OCI-LY7 (cell line): Measurements from ENCODE around the gene ADAMTS2. TPM values are rescaled to one million over a fixed set of nuclear protein-coding genes. Genes with fewer than 3 reads are reported as not detected.
"Not testable (repeated sequence)": the region's sequence is repeated elsewhere in the genome, so short reads cannot be mapped to it uniquely, and the experiment has no call there.

ENCODE experiments used
- BruUV-seq: library from RNA; stranded (reverse); fragments of 400-500 nt; replicated peaks from 2 replicates; lab custom pipeline; 2021; lab: Mats Ljungman, UMichigan
- CTCF ChIA-PET: fragments of 300-600 bp; sonication (Branson Sonifier 250); formaldehyde crosslinking; loops from one replicate; lab custom pipeline; 2022; ENCODE audit warnings: antibody characterized with exemption; ENCODE audit not compliant: unreplicated experiment; lab: Charles Lee
- POLR2A ChIA-PET: fragments of 300-600 bp; sonication (Branson Sonifier 250); formaldehyde crosslinking; loops from one replicate; lab custom pipeline; 2022; ENCODE audit warnings: antibody characterized with exemption; lab: Charles Lee
- DNase-seq: peaks from one replicate; pipeline ENCODE4 v3.0.0-alpha.2; 2015; ENCODE audit warnings: low spot score
- H2AFZ ChIP-seq: fragments of 200-600 bp; sonication (generic), shearing (Covaris generic); 2 replicates; pipeline ENCODE4 v1.6.1; 2014; ENCODE audit warnings: mild to moderate bottlenecking, antibody characterized with exemption, low read length, moderate library complexity
- H3K27ac ChIP-seq: fragments of 200-600 bp; sonication (generic); 2 replicates; pipeline ENCODE4 v1.5.1; 2014; ENCODE audit warnings: mixed run types, low read depth, mild to moderate bottlenecking, moderate library complexity, low read length, inconsistent platforms; ENCODE audit not compliant: poor library complexity, severe bottlenecking
- H3K36me3 ChIP-seq: fragments of 200-600 bp; sonication (generic); 2 replicates; pipeline ENCODE4 v1.6.1; 2014; ENCODE audit warnings: mild to moderate bottlenecking, antibody characterized with exemption, low read length, moderate library complexity, mixed read lengths; ENCODE audit not compliant: insufficient read depth
- H3K4me1 ChIP-seq: fragments of 200-600 bp; sonication (generic); 2 replicates; pipeline ENCODE4 v1.5.1; 2014; ENCODE audit warnings: mild to moderate bottlenecking, low read length; ENCODE audit not compliant: insufficient read depth, poor library complexity, severe bottlenecking
- H3K4me2 ChIP-seq: fragments of 200-600 bp; sonication (generic); 2 replicates; pipeline ENCODE4 v1.6.1; 2014; ENCODE audit warnings: mild to moderate bottlenecking, low read length
- H3K4me3 ChIP-seq: fragments of 200-600 bp; sonication (generic); 2 replicates; pipeline ENCODE4 v1.5.1; 2014; ENCODE audit warnings: mild to moderate bottlenecking, low read depth, low read length; ENCODE audit not compliant: poor library complexity, severe bottlenecking
- H3K79me2 ChIP-seq: fragments of 200-600 bp; sonication (generic); 2 replicates; pipeline ENCODE4 v1.6.1; 2016; ENCODE audit warnings: low read depth, mild to moderate bottlenecking, low read length, moderate library complexity, mixed read lengths; ENCODE audit not compliant: insufficient read depth
- H3K9me2 ChIP-seq: fragments of 200-600 bp; sonication (generic); 2 replicates; pipeline ENCODE4 v1.6.1; 2016; ENCODE audit warnings: mild to moderate bottlenecking, low read length, mixed read lengths; ENCODE audit not compliant: insufficient read depth
- H3K9me3 ChIP-seq: fragments of 200-600 bp; sonication (generic); 2 replicates; pipeline ENCODE4 v1.6.1; 2014; ENCODE audit warnings: mild to moderate bottlenecking, mixed run types, low read length, mixed read lengths
- H4K20me1 ChIP-seq: fragments of 200-600 bp; sonication (generic); 2 replicates; pipeline ENCODE4 v1.6.1; 2014; ENCODE audit warnings: mild to moderate bottlenecking, antibody characterized with exemption, low read length, moderate library complexity, mixed read lengths; ENCODE audit not compliant: insufficient read depth
- EZH2phosphoT487 ChIP-seq: fragments of 200-600 bp; sonication (generic); IDR thresholded peaks from 2 replicates; pipeline ENCODE4 v1.6.1; 2018; ENCODE audit warnings: low read depth, borderline replicate concordance, mild to moderate bottlenecking, mixed run types, antibody characterized with exemption, low read length, moderate library complexity, mixed read lengths
- intact Hi-C: fragments of 100-400 bp; cut with micrococcal nuclease; formaldehyde crosslinking; loops from one replicate; pipeline ENCODE4 v1.10.0; 2022; ENCODE audit not compliant: unreplicated experiment
- total RNA-seq, 2 experiments: library from RNA; depleted of rRNA in 1 of 2; stranded (reverse); fragments of >200 nt in 1 of 2; shearing (Covaris generic) in 1 of 2; gene quantifications; 2 replicates each; pipeline ENCODE4 v1.2.3, GENCODE V29; 2014 to 2022
- TF ChIP-seq, protein P1 (sequence below): fragments of 200-600 bp; sonication (generic); conservative IDR thresholded peaks from 2 replicates; pipeline ENCODE4 v1.5.1; 2014; ENCODE audit warnings: mild to moderate bottlenecking, antibody characterized with exemption, low read length, moderate library complexity, mixed read lengths

ADAMTS2 gene
- total RNA-seq, 2 experiments from 2014 or later, result not detected

DNA sequence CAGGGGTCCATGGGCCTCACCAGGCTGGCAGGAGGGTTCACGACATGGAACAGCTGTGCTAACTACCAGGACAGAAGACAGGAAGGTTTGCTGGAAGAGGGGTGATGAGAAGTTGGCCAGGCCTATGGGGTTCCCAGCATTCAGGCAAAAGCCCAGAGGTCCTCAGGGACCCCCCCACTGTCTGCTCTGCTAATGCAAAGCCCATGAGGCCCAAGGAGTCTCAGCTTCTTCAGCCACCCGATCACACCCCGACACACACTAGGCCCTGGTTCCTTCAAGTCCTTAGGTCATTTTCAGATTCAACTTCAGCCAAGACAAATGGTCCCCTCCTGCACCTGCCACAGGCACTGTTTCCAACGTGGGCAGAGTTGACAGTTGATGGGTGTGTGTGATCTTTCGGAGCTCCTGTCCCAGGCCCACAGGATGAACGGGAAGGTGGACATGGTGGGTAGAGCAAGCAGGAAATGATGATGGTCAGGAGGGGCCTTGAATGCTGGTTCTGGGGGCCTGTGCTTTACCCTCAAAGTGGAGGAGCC is 20.4 kb downstream of the ADAMTS2 start:
- Histone ChIP-seq H3K79me2 (no peaks in the 10 kb centered on the region), H2AFZ (no peak overlapping the region), H3K4me3 (no peak overlapping the region), H3K4me2 (no peak overlapping the region), H3K36me3 (no peaks in the 10 kb centered on the region), H3K9me2 (no peaks in the 10 kb centered on the region), H3K9me3 (no peaks in the 10 kb centered on the region), H3K27ac (no peak overlapping the region), H4K20me1 (no peaks in the 10 kb centered on the region), H3K4me1 (no peaks in the 10 kb centered on the region)
- ChIA-PET CTCF (no interaction called here), POLR2A (interaction anchor here (0.5 to 0.7 kb wide), 2 partner anchors 35 to 681 kb away, joined by 3 read pairs; no protein-coding TSS in a partner anchor)
- no peak for DNase-seq
- intact Hi-C loops, result no loop called here
- BruUV-seq, result no TSS peak
- no peak for TF ChIP-seq EZH2phosphoT487
- TF ChIP-seq, protein P1, sequence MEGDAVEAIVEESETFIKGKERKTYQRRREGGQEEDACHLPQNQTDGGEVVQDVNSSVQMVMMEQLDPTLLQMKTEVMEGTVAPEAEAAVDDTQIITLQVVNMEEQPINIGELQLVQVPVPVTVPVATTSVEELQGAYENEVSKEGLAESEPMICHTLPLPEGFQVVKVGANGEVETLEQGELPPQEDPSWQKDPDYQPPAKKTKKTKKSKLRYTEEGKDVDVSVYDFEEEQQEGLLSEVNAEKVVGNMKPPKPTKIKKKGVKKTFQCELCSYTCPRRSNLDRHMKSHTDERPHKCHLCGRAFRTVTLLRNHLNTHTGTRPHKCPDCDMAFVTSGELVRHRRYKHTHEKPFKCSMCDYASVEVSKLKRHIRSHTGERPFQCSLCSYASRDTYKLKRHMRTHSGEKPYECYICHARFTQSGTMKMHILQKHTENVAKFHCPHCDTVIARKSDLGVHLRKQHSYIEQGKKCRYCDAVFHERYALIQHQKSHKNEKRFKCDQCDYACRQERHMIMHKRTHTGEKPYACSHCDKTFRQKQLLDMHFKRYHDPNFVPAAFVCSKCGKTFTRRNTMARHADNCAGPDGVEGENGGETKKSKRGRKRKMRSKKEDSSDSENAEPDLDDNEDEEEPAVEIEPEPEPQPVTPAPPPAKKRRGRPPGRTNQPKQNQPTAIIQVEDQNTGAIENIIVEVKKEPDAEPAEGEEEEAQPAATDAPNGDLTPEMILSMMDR, result no peak

DNA sequence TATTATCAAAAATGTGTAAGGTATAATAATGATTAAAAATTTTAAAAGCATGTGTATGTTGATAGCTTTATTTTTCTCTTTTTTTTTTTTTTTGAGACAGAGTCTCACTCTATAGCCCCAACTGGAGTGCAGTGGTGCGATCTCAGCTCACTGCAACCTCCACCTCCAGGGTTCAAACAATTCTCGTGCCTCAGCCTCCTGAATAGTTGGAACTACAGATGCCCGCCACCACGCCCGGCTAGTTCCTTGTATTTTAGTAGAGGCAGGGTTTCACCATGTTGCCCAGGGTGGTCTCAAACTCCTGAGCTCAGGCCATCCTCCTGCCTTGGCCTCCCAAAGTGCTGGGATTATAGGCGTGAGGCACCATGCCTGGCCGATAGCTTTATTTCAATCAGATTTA is 20.9 kb downstream of the ADAMTS2 start:
- POLR2A ChIA-PET, result interaction anchor here (0.5 kb wide), 1 partner anchor 36 kb away, joined by 3 read pairs; no protein-coding TSS in a partner anchor
- DNase-seq, intact Hi-C loops, H3K27ac ChIP-seq, H4K20me1 ChIP-seq, H3K9me3 ChIP-seq, H3K4me2 ChIP-seq, H3K4me3 ChIP-seq, H3K36me3 ChIP-seq, H3K9me2 ChIP-seq, H3K4me1 ChIP-seq, CTCF ChIA-PET, H2AFZ ChIP-seq, BruUV-seq, H3K79me2 ChIP-seq: not testable (repeated sequence)

DNA sequence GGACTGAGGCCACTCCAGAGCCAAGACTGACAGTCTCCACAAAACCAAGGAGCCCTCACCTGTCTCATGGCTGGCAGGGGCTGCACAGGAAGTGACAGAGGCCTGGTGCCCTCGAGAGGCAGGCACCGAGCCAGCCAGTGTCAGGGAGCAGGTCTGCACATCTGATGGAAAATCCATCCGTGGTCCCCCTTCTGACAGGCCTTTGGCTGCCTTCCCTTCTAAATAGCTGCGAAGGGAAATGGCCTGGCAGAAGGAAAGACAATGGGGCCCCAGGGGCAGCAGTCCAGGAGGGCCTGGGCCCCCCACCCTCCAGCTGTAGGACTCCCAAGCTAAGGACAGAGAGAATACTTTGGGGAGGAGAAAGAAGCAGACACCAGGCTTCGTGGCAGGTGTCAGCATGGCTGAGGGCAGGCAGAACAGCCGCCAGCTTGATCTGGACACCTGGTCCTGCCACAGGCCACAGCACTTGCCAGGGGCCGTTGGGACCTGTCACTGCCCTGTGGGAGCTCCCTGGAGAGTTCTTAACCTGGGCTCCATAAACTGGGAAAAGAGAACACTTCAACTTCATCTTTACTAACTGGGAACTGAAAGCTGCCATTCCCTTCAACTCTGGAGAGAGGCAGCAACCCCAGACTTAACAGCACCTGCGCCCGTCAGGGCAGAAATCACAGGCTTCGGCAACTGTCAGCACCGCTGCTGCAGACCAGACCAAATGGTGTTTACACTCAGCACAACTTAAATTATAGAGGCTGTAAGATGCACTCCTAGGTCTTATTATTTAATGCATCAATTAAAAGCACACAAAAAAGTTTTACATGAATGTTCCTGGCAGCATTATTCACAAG is 22.0 kb downstream of the ADAMTS2 start:
- Histone ChIP-seq H3K27ac (no peak overlapping the region), H3K9me2 (no peaks in the 10 kb centered on the region), H3K36me3 (no peaks in the 10 kb centered on the region), H3K4me1 (no peaks in the 10 kb centered on the region), H2AFZ (no peak overlapping the region), H3K4me2 (no peak overlapping the region), H3K4me3 (no peak overlapping the region), H3K9me3 (no peaks in the 10 kb centered on the region), H3K79me2 (no peaks in the 10 kb centered on the region), H4K20me1 (no peaks in the 10 kb centered on the region)
- ChIA-PET POLR2A (interaction anchor here (0.6 to 0.8 kb wide), 2 partner anchors 587 to 1598 kb away, joined by 3 read pairs; no protein-coding TSS in a partner anchor), CTCF (no interaction called here)
- no peak for DNase-seq
- no TSS peak for BruUV-seq
- intact Hi-C loops, result no loop called here
- no peak for TF ChIP-seq EZH2phosphoT487
- TF ChIP-seq, protein P1, result no peak
